NCI-H2196 (cell line): ENCODE results near the gene FOXL1.

ENCODE experiments used
- DNase-seq: peaks from one replicate; lab custom pipeline; 2025; ENCODE audit not compliant: unreplicated experiment; lab: John Stamatoyannopoulos, UW

Gene FOXL1

DNA sequence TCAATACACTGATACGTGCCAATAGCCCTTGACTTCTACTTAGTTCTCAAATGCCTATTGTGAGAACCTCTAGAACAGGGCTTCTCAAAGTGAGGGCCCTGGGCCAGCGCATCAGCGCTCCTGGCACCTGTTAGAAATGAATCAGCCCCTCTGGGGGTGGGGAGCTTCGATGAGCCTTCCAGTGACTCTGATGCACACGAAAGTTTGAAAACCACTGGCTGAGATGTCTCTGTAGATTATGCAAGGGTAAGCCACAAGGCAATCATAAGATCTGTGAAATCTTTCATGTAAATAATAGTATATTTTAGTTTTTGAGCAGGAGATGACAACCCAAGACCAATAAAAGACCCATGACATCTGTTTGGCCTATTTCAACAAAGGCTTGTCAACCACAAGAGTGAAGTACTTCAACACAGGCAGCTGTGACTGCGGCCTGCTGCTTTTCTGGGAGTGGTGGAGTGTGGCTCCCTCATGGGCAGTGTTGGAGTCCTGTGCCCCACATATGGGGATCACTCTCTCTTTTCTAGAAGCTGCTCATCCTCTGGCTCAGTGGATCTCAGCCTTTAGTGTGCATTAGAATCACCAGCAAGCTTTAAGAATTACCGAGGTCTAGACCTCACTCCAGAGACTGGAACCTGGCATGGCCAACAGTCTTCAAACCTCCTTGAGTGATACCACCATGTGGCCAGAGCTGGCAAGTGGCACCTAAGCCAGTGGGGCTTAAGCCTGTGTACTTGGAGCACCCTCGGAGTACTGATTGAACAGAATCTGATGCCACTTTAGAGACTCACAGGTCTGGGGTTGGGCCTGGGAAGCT lies 29.1 kb upstream of the FOXL1 start:
- DNase-seq = no peak

DNA sequence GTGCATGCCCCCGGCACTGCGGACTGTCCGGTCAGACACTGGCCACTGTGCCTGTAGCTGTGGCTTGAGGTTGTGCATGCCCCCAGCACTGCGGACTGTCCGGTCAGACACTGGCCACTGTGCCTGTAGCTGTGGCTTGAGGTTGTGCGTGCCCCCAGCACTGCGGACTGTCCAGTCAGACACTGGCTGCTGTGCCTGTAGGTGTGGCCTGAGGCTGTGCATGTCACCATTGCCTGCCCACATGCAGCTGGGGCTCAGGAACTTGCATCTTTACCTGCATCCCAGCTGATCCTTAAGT lies 28.5 kb upstream of the FOXL1 start:
- no peak for DNase-seq

DNA sequence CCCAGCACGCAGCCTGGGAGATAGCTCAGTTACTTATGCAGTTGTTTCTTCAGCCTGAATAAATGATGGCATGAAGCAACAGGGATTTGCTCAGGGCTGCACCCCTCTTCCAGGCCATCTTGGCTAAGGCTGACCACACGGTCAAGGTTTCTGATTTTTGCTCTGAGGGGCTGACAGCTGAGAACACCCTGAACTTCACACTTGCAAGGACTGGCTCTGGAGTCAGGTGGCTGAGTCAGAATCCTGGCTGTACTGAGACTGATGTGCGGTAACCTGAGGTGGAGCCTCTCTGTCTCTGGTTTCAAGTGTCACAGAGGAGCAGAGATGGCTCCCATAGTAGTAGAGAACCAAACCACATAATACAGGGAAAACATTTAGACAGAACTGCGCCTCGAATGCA lies 28.1 kb upstream of the FOXL1 start:
- DNase-seq = no peak

DNA sequence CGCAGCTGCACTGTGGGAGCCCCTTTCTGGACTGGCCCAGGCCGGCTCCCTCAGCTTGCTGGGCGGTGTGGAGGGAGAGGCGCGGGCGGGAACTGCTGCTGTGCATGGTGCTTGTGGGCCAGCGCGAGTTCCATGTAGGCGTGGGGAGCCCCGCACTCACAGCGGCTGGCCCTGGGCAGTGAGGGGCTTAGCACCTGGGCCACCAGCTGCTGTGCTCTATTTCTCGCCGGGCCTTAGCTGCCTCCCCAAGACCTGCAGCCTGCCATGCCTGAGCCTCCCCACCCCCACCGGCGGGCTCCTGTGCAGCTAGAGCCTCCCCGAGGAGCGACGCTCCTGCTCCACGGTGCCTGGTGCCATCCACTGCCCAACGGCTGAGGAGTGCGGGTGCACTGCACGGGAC lies 25.0 kb upstream of the FOXL1 start:
- DNase-seq = no peak

DNA sequence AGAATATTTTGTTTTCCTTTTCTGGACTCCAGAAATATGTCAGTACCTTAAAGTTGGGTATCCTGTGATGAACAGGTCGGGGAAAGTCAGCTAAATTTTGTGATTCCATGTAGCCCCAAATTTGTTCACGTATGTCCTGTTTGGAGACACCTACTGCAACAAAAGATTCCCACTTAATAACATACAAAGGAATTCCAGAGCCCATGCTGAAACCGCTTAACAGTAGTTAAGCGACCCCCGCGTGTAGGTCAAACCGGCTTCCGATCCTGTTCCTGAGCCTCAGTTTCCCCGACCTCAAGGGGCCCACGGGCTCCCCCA lies 23.8 kb upstream of the FOXL1 start:
- no peak for DNase-seq

DNA sequence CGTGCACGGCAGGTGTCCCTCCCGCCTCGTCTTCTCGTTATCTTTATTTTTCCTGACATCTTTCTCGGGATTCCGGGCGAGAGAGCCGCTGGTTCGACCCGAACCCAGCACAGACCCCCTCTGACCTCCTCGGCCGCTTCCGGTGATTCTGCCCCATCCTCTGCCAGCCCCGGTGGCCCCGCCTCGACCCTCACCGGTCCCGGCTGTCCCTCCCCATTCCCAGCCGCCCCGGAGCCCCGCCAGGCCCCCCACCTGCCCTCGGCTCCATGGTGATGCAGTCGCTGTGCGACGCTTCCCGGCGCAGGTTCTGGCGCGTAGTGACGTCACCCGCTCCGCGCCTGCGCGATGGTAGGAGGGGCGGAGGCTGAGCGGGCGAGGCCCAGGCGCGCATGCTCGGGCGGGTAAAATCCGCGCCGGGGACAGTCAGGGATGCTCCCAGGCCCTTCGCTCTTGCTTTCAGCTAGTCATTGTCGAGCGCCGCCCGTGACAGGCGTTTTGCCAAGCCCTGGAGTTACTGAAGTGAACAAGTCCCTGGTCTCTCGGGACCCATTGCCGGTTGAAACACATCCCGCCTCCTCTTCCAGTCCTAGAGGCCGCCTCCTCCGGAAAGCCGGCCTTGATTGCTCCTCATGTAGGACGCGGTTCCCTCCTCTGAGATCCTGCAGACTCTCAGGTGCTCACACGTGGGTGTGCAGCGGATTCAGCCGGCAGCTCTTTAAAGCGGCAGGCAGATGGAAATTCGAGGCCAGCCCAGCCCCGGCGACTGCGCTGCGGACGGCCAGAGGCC lies 23.2 kb upstream of the FOXL1 start, which contains the start of gene MTHFSD:
TSS of gene MTHFSD (minus strand) at position 319 of the 787 bp plus-strand sequence. CDS start at position 268, 51 bp downstream.
- DNase-seq = peak; percentile 82

DNA sequence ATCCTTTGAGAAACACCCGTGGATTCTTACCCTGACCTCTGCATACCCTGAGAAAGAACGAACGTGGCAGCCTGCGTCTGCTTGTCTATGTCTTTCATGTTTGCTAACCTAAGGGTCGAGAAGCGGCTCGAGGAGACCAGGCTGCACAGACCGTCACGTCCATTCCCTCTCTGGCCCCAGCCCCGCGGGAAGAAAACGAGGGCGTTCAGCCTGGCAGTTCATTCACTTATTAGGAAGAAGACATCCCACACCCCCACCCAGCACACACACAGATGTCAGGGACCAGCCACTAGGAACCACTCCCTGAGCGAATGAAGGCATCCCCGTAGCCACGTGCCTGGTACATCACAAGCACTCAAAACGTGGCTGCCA lies 22.7 kb upstream of the FOXL1 start:
- DNase-seq = no peak

DNA sequence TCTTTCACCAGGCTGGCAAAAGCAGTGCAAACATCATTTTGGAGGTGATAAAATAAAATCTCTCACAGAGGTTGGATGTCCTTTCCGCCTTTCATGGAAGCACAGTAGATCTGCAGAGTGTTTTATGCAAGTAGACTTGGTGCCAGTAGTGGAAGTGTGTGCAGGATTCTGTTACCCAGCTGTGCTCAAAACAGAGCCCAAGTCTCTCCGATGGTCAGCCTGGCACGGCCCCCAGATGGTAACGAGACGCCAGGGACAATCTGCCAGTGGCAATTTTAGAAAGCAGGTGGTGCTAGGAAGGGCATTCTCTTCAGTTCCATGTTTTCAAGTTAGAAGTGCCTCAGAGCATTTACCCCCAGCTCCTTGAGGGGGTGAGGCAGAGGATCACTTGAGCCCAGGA lies 21.8 kb upstream of the FOXL1 start:
- no peak for DNase-seq

DNA sequence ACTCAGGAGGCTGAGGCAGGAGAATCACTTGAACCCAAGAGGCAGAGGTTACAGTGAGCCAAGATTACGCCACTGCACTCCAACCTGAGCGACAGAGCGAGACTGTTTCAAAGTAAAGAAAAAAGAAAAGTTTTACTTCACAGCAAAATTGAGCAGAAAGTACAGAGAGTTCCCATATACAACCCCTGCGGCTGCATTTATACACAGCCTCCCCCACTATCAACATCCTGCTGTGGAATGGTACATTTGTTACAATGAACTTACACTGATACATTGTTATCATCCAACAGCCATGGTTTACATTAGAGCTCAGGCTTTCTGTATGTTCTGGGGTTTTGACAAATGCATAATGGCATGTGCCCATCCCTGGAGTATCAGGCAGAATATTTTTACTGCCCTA lies 20.8 kb upstream of the FOXL1 start:
- DNase-seq = no peak

DNA sequence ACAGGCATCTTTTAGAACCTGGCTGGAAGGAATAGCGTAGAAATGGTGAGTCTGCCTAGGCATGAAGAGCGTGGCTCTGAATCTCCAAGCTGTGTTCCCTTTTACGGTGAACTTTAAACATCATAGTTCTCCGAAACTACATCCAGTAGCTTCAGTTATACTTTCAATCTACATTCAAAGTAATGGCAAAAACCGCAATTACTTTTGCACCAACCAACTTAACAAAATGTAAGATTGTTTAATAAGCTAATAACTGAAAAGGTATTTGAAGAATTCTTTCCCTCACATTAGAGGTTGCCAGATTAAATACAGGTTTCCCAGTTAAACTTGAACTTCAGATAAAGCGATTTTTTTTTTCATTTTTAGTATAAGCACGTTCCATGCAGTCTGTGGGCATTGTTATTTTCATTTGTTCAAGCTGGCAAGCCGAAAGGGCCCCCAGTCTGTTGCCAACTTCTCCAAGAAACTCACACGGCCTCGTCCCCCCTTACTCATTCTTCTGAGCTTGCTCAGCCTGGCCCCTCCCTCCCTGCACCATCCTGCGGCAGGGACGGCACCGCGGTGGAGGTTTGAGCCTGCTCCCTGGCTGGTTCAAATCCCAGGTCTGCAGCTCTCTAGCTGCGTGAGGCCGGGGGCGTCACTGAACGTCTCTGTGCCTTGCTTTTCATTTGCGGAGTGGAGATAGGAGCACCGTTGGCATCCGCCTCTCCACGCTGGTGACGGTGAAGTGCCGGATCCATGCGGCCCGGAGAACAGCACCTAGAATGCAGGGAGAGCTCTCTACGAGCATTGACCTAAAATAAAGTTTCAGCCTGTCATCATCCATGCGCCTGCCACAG lies 19.8 kb upstream of the FOXL1 start:
- no peak for DNase-seq

DNA sequence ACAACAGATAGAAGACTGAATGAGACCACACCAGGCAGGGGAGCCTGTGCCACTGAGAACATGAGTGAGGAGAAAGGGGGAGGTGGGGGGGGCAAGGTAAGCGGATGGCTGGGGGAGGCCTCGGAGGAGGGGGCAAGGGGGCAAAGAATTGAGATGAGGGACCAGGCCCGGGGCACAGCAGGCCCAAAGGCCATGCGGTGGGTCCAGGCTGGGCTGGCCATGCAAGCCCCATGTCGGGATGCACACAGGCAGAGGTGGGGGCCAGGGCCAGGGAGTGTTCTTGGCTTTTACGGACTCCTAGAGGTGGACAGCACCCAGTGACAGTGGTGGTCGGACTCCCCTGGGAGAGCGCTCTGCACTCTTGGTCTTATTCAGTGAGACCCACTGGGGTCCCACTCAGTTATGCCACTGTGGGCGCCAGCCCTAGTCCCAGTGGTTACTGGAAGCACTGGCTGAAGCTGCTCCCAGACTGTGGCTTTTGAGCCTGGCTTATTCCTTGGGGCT lies 18.5 kb upstream of the FOXL1 start:
- no peak for DNase-seq

DNA sequence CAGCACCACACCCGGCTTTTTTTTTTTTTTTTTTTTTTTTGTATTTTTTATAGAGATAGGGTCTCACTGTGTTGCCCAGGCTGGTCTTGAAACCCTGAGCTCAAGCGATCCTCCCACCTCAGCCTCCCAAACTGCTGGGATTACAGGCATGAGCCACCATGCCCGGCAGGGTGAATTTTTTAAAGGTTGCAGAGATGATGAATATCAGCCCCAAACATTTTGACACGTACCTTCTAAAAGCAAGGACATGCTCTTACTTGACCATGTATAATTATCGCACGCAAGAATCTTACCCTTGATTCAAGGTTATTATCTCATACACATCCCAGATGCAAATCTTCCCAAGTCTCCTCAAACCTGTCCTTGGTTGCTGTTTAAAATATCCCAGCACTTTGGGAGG lies 16.0 kb upstream of the FOXL1 start:
- DNase-seq = no peak

DNA sequence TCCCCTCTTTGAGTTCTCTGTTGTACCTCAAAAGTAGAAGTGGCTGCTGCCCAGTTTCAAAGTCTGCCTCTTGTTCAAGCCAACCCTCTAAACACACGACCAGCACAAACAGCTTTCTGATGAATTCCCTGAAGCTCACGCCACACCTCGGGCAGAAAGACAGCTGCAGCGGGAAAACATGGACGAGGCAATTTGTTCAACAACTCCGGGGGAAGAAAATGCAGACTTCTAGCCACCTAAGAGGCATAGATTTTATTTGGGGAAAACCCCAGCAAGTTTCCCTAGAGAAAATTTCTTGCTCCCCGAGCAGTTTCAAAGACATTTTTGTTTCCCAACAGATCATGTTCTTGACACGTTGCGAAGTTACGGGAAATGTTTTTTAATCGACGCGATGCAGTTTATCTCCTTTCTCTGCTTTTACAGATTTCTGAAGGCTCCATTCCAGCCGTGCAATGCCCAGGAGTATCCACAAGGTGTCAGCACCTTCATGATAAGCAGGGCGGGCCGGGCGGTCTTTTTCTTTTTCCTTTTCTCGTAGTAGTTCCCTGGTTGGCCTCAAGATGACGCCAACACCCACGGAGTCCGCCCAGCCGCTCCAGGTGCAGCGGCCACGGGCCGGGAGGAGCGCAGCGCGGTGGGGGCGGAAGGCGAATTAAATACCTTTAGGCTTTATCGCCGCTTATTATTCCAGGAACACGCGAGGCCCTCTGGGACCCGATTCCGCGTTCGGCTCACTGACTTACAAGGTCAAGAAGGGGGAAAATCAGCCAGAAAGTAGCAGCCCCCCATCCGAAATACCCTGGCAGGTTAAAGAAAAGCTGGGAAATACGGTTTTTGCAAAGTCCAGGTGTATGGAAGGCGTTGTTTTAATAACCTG lies 14.6 kb upstream of the FOXL1 start:
- peak; percentile 77 for DNase-seq

DNA sequence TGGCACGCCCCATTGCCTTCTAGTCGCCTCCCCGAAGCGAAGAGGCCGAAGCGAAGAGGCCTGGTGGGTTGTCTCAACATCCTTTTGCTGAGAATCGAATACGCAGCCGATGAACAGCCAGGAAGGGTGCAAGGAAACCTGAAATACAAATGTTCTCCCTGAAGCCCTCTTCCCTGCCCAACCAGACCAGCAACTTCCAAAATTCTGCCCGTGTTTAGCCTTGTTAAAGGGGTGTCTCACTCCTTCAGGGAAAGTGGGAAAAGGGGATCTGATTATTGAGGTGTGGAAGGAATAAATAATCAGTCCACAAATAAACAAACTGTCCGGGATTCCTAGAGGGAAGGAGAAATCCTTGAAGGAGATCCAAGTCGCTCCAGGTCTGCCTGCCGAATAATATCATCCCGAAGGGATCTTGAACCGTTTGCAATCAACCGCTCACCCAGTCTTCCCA lies 13.1 kb upstream of the FOXL1 start:
- no peak for DNase-seq

DNA sequence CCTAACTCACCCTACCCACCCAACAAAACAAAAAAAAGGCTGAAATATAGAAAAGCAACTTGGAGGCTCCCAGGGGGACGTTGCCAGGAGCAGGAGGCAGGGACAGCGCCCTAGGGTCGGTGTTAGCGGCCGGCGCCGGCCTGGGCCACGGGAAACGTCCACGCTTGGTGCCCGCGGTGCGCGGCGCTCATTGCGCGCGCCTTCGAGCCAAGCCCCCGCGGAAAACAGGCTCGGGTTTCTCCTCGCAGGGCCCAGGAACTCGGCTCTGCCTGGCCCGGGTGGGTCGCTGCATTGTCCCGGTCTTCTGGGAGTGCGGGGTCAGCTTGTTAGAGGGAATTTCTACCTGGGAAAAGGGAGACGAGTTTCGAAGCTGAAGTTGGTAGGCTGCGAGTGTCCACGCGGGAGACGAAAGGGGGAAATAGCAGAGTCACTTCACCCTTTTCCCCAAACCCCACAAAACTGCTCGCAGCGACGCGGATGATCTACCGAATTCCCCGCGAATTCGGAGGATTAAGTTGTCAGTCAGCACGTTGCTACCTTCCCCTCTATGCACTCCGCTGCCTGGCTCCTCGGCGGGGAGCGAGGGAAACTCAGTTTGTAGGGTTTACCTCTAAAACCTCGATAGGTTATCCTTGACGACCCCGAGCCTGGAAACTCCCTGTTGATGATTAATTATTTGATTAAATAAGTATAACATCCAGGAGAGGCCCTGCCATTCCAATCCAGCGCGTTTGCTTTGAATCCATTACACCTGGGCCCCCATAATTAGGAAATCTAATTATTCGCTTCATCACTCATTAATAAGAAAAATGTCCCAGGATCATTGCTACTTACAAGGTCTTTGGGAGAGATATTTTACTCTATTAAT lies 12.5 kb upstream of the FOXL1 start:
- no peak for DNase-seq

DNA sequence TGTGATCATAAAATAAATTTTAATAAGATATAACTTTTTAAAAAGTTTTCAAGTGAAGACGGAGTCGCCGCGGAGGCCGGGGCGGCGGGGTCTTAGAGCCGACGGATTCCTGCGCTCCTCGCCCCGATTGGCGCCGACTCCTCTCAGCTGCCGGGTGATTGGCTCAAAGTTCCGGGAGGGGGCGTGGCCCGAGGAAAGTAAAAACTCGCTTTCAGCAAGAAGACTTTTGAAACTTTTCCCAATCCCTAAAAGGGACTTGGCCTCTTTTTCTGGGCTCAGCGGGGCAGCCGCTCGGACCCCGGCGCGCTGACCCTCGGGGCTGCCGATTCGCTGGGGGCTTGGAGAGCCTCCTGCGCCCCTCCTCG lies 11.8 kb upstream of the FOXL1 start, which contains the start of gene FOXC2:
TSS of gene FOXC2 (plus strand) at position 229 of the 365 bp plus-strand sequence. CDS start 507 bp downstream, outside the sequence.
- no peak for DNase-seq

DNA sequence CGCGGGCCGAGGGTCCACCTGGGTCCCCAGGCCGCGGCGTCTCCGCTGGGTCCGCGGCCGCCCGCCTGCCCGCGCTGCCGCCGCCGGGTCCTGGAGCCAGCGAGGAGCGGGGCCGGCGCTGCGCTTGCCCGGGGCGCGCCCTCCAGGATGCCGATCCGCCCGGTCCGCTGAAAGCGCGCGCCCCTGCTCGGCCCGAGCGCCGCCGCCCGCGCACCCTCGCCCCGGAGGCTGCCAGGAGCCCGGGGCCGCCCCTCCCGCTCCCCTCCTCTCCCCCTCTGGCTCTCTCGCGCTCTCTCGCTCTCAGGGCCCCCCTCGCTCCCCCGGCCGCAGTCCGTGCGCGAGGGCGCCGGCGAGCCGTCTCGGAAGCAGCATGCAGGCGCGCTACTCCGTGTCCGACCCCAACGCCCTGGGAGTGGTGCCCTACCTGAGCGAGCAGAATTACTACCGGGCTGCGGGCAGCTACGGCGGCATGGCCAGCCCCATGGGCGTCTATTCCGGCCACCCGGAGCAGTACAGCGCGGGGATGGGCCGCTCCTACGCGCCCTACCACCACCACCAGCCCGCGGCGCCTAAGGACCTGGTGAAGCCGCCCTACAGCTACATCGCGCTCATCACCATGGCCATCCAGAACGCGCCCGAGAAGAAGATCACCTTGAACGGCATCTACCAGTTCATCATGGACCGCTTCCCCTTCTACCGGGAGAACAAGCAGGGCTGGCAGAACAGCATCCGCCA lies 11.2 kb upstream of the FOXL1 start:
- DNase-seq = no peak

DNA sequence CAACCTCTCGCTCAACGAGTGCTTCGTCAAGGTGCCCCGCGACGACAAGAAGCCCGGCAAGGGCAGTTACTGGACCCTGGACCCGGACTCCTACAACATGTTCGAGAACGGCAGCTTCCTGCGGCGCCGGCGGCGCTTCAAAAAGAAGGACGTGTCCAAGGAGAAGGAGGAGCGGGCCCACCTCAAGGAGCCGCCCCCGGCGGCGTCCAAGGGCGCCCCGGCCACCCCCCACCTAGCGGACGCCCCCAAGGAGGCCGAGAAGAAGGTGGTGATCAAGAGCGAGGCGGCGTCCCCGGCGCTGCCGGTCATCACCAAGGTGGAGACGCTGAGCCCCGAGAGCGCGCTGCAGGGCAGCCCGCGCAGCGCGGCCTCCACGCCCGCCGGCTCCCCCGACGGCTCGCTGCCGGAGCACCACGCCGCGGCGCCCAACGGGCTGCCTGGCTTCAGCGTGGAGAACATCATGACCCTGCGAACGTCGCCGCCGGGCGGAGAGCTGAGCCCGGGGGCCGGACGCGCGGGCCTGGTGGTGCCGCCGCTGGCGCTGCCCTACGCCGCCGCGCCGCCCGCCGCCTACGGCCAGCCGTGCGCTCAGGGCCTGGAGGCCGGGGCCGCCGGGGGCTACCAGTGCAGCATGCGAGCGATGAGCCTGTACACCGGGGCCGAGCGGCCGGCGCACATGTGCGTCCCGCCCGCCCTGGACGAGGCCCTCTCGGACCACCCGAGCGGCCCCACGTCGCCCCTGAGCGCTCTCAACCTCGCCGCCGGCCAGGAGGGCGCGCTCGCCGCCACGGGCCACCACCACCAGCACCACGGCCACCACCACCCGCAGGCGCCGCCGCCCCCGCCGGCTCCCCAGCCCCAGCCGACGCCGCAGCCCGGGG lies 10.4 kb upstream of the FOXL1 start:
- no peak for DNase-seq
